Spleen (tissue), 7 donors: ENCODE data around the gene POC5.

Experiments
- CTCF ChIP-seq, 11 experiments: fragments of 200-600 bp in 7 of 11; fragments of 450-650 bp in 4 of 11; sonication (generic) in 4 of 11; IDR thresholded peaks in 8 of 11; conservative IDR thresholded peaks in 3 of 11; 1 replicate in 7 of 11; 2 replicates in 4 of 11; pipeline versions ENCODE4 v1.4.0 to v1.8.0; 2016 to 2021; ENCODE audit warnings: antibody characterized with exemption in 11 of 11, inconsistent platforms in 4 of 11, mild to moderate bottlenecking in 1 of 11
- POLR2A ChIP-seq, 3 donors: fragments of 450-650 bp; IDR thresholded peaks; one replicate each; pipeline ENCODE4 v1.5.1; 2017; ENCODE audit warnings: antibody characterized with exemption in 3 of 3, mild to moderate bottlenecking in 1 of 3
- donor health status: DM: no; HTN: no; CAD: no; lungs with moderate emphysema.
- donor health status: DM: no; HTN: no; CAD: no.
- donor health status: DM: no; HTN: no; CAD: no.

DNA sequence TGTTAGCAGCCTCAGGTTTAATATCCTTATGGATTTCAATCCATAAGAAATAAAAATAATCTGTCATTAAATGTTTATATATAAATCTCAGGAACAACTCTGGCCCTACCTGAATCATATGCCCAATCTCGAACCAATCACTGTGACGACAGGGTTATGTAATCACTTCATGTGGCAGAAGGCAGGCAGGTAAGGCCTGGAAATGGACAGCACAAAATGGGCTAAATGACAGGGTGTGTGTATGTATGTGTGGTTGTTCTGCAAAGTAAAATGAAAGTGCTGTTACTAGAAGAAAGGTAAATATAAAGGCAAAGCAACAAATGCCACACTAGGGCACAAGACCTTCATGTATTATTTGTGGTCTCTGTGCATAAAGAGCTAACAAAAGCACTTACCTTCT lies 86.4 kb downstream of the POC5 start:
- TF ChIP-seq POLR2A (IDR thresholded peaks at IDR 0.05) (no peak), CTCF (IDR thresholded peaks at IDR 0.05 in 8 of 11, conservative IDR thresholded peaks at IDR 0.05 in 3 of 11) (no peak)
